Peyer's patch (tissue), 4 donors: ENCODE data around the gene OR6C70.

Experiments used
- CTCF ChIP-seq, 6 experiments: fragments of 450-650 bp in 4 of 6; fragments of 200-600 bp in 2 of 6; sonication (generic) in 1 of 6; IDR thresholded peaks; one replicate each; pipeline ENCODE4 v1.5.1; 2017 to 2019; ENCODE audit warnings: antibody characterized with exemption in 6 of 6, mild to moderate bottlenecking in 3 of 6, moderate library complexity in 1 of 6
- POLR2A ChIP-seq, 2 donors: fragments of 450-650 bp; IDR thresholded peaks; one replicate each; pipeline ENCODE4 v1.5.1; 2017; ENCODE audit warnings: antibody characterized with exemption in 2 of 2, mild to moderate bottlenecking in 2 of 2, moderate library complexity in 2 of 2

DNA sequence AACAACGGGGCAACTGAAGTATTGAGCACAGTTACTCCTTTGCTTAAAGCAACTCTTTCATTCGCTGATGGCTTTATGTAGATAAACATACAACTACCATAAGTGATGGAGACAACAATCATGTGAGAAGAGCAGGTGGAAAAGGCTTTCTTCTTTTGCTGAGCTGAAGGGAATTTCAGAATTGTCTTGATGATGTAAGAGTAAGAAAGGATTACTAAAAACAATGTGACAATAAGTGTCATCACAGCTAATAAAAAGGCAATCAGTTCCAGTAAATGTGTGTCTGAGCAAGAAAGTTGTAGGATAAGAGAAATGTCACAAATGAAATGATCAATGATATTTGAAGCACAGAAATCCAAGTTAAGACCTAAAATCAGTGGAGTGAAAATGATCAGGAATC, 647 bp downstream of the OR6C70 start:
- TF ChIP-seq CTCF (IDR thresholded peaks at IDR 0.05), result no peak
- no peak for TF ChIP-seq POLR2A (IDR thresholded peaks at IDR 0.05)
